GM19452 (cell line): Measurements from ENCODE around the gene CHST5.
A peak's percentile ranks its signal among the peaks of the same experiment; 100 is the strongest.

Experiments
- ATAC-seq: cut with Tn5 transposase; IDR thresholded peaks from one replicate; pipeline ENCODE4 v1.9.1; 2021; ENCODE audit not compliant: unreplicated experiment

CHST5 gene

GRCh38 chr16:75535901-75536300 is at the start of gene CHST5:
Gene CHST5 (minus strand): TSS chr16:75536108. CDS start chr16:75530384, 5,724 bp downstream.
- ATAC-seq: no peak

DNA sequence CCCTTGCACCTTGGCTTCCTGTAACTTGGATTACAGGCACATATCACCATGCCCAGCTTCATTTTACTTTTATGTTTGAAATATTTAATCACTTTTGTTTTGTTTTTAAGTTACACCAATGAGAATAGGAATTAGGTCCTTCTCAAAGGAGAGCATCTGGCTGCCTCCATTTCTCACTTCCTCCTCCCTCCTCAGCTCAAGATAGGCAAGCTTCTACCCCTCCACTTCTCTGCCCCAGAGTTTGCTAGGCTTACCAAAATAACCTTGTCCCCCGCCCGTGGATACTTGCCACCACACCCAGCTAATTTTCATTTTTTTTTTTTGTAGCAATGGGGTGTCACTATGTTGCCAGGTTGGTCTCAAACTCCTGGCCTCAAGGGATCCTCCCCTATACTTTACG is 48.2 kb upstream of the CHST5 start:
- no peak for ATAC-seq

GRCh38 chr16:75579281-75579834 is 43.5 kb upstream of the CHST5 start:
- no peak for ATAC-seq

- no peak for ATAC-seq
These were observed 42.8 kb upstream of the CHST5 start for GRCh38 chr16:75578725-75579124.

DNA sequence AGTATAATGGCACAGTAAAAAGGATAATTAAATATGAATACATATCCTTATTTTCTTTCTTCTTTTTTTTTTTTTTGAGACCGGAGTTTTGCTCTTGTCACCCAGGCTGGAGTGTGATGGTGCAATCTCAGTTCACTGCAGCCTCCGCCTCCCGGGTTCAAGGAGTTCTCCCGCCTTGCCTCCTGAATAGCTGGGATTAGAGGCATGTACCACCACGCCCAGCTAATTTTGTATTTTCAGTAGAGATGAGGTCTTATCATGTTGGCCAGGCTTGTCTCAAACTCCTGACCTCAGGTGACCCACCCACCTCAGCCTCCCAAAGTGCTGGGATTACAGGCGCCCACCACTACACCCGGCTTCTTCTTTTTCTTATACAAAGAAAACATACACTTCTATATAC is 42.3 kb upstream of the CHST5 start:
- ATAC-seq: no peak

DNA sequence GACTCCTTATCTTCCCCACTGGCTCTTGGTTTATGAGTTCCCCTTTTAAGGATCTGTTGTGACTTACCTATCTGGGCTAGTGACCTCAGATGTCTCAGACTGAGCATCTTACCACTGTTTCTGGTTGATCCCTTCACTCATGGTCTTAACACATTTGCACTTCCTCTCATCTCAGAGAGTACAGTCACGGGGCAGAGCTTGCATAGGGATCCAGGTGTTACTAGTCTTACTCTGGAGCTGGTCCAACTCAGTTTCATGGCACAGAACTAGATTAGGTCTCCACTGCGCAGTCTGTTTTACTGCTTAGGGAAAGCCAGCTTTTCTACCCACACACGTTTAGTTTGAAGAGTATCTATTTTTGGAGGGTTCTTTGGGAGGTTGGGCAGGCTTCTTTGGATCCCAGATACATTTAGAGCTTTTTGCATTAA is 40.5 kb upstream of the CHST5 start:
- no peak for ATAC-seq

- no peak for ATAC-seq
These were observed 40.0 kb upstream of the CHST5 start for GRCh38 chr16:75575958-75576357.

DNA sequence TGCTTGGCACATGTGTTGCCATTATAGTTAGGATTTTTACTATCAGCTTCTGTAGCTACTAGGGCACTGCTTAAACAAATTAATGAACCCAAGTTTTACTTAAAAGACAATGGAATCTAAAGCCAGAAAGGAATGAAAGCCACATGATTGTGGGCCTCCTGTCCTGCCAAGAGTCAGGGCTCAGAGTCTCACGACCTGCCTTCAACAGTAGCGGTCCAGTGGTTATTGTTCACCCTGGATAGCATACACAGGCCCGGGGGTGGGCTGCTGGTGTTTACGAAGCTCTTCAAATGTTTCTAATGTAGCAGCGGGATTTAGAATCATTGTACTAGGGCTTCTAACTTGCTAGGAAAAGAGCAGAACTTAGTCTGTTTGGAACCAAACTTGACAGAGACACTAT is 38.0 kb upstream of the CHST5 start:
- ATAC-seq: no peak

DNA sequence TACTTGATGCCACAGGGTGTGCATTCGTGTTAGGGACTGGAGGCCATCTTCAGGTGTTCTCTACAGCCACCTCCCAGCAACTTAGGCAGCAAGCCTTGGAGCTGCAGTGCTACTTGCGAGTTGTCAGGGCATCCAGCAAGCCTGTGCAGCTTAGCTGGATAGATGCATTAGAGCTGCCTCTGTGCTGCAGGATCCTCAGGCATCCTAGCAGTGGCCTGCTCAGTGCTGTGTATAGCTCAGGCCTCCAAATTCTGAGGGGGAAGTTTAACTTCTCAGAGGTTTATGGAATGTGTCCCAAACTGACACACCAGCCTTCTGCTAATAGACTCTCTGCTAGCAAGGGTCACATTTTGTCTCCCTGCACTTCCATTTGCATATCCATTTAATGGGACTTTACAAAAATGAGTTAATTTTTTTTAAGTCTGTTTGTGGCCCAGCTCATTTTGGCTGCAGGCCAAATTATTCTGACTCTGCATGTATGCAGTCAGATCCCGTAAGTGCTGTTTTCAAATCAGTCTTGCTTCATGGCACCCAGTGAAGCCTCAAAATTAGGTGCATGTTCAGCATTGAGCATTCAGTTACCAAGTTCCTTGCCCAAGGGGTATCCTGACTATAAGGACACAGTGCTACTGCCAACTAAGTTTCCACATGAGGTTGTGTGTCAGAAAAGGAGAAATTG is 37.1 kb upstream of the CHST5 start:
- ATAC-seq: no peak

GRCh38 chr16:75570396-75571065 is 34.6 kb upstream of the CHST5 start:
- ATAC-seq: no peak

- no peak for ATAC-seq
These were observed 32.0 kb upstream of the CHST5 start for GRCh38 chr16:75567911-75568310.

- peak; percentile 1 for ATAC-seq
These were observed 30.9 kb upstream of the CHST5 start for GRCh38 chr16:75566758-75567255.

- peak; percentile 76 for ATAC-seq
These were observed 30.3 kb upstream of the CHST5 start, which contains the start of gene GABARAPL2 for GRCh38 chr16:75566040-75566757. Gene GABARAPL2 (plus strand): TSS chr16:75566379. CDS start chr16:75566487, 108 bp downstream.

DNA sequence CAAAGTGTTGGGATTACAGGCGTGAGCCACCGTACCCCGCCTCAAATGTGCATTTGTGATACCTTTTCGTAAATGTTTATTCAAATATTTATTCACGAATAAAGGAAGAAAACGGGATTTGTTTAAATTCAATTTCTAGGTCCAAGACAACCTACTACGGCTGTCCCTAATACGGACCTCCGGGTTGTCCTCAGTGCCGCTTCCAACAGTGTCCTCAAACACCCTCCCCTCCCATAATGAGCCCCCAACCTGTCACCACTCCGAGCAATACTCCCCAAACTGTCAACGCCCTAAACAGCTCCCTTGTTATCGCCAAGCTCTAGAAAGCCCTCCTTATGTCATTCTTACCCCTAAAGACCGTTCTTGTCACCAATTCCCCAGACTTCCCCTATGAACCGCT is 29.7 kb upstream of the CHST5 start:
- ATAC-seq: peak; percentile 7

- no peak for ATAC-seq
These were observed 23.9 kb upstream of the CHST5 start for GRCh38 chr16:75559564-75560372.

- ATAC-seq: no peak
These were observed 23.0 kb upstream of the CHST5 start for GRCh38 chr16:75558846-75559401.

GRCh38 chr16:75556431-75556950 is 20.6 kb upstream of the CHST5 start:
- no peak for ATAC-seq

- ATAC-seq: peak; percentile 98
These were observed 20.0 kb upstream of the CHST5 start, which contains the start of gene TMEM231 for GRCh38 chr16:75555707-75556430. Gene TMEM231 (minus strand): TSS chr16:75556252. CDS start chr16:75556209, 43 bp downstream.

DNA sequence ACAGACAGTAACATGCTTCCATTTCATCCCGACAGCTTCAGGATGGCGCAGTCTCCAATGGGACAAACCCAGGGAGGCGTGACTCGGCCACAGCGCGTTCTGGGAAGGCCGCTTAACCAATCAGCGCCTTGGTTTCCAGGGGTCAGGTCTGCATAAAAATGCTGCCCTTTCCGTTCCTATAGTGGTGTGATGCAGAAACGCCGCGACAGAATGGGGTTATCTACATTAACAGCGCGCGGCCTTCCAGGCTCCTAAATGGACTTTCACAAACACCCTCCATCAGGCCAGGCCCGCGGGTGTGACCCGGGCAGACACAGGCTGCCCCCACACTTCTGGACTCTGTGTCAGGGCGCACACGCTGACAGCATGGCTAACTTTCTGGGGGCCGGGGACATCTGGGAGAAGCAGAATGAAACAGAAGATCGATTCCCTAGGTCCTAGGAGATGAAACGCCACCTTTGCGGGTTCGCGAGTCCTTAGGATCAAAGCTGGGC is 19.4 kb upstream of the CHST5 start:
- peak; percentile 18 for ATAC-seq
